IMR-90 (cell line): ENCODE measurements around the gene CENPT. TPM values are rescaled to one million over a fixed set of nuclear protein-coding genes. Genes with fewer than 3 reads are reported as not detected.

ENCODE experiments used
- ATAC-seq: fragments of 200-7000 bp; cut with Tn5 transposase; 2 replicates; pipeline ENCODE4 v1.9.1; 2020; ENCODE audit warnings: low read depth, mild to moderate bottlenecking, moderate library complexity
- BruUV-seq: library from RNA; stranded (reverse); fragments of 400-500 nt; replicated peaks from 2 replicates; lab custom pipeline; 2021; lab: Mats Ljungman, UMichigan
- CTCF ChIA-PET: fragments of 300-600 bp; formaldehyde crosslinking; extraction: SDS; loops from one replicate; lab custom pipeline; 2021; ENCODE audit warnings: antibody characterized with exemption; lab: Yijun Ruan, JAX
- POLR2A ChIA-PET: fragments of 300-600 bp; sonication (Branson Sonifier 250); formaldehyde crosslinking; loops from one replicate; lab custom pipeline; 2022; ENCODE audit warnings: antibody characterized with exemption; ENCODE audit not compliant: unreplicated experiment; lab: Charles Lee
- DNase-seq: peaks from one replicate; pipeline ENCODE4 v3.0.0; 2013
- H2AFZ ChIP-seq: replicated peaks from 2 replicates; pipeline ENCODE3; 2013; ENCODE audit warnings: low read length, mild to moderate bottlenecking; ENCODE audit not compliant: poor library complexity
- H2AK5ac ChIP-seq: 2 replicates; pipeline ENCODE4 v1.6.1; 2013; ENCODE audit warnings: low read depth, low read length, inconsistent platforms
- H2AK9ac ChIP-seq: replicated peaks from 2 replicates; pipeline ENCODE3; 2013; ENCODE audit warnings: mild to moderate bottlenecking, low read depth, low read length, moderate library complexity; ENCODE audit not compliant: poor library complexity
- H2BK120ac ChIP-seq: 2 replicates; pipeline ENCODE4 v1.6.1; 2013; ENCODE audit warnings: low read depth, low read length, inconsistent platforms
- H2BK15ac ChIP-seq: 3 replicates; pipeline ENCODE4 v1.6.1; 2013; ENCODE audit warnings: low read depth, low read length, inconsistent platforms
- H2BK20ac ChIP-seq: 2 replicates; pipeline ENCODE4 v1.6.1; 2013; ENCODE audit warnings: low read depth, mild to moderate bottlenecking, inconsistent platforms, low read length, moderate library complexity
- H2BK5ac ChIP-seq: 2 replicates; pipeline ENCODE4 v1.6.1; 2013; ENCODE audit warnings: mild to moderate bottlenecking, low read depth, low read length, inconsistent platforms; ENCODE audit not compliant: poor library complexity, severe bottlenecking
- H3K14ac ChIP-seq: replicated peaks from 2 replicates; pipeline ENCODE4 v1.6.1; 2013; ENCODE audit warnings: low read depth, low read length, inconsistent platforms
- H3K18ac ChIP-seq: 2 replicates; pipeline ENCODE4 v1.6.1; 2013; ENCODE audit warnings: low read depth, low read length, control low read depth
- H3K23ac ChIP-seq: 2 replicates; pipeline ENCODE4 v1.6.1; 2013; ENCODE audit warnings: low read depth, low read length, inconsistent platforms
- H3K27ac ChIP-seq: 2 replicates; pipeline ENCODE4 v1.5.1; 2013; ENCODE audit warnings: mild to moderate bottlenecking, control low read depth, low read length; ENCODE audit not compliant: insufficient read depth
- H3K27me3 ChIP-seq: 2 replicates; pipeline ENCODE4 v1.6.1; 2013; ENCODE audit warnings: low read length; ENCODE audit not compliant: control insufficient read depth, insufficient read depth
- H3K36me3 ChIP-seq: 2 replicates; pipeline ENCODE4 v1.6.1; 2013; ENCODE audit warnings: low read length, mixed read lengths; ENCODE audit not compliant: control insufficient read depth, insufficient read depth
- H3K4ac ChIP-seq: 2 replicates; pipeline ENCODE4 v1.6.1; 2013; ENCODE audit warnings: low read depth, low read length, inconsistent platforms
- H3K4me1 ChIP-seq: 2 replicates; pipeline ENCODE4 v1.6.1; 2013; ENCODE audit warnings: low read length, mixed read lengths; ENCODE audit not compliant: control insufficient read depth, insufficient read depth
- H3K4me2 ChIP-seq: 2 replicates; pipeline ENCODE4 v1.6.1; 2013; ENCODE audit warnings: low read depth, mild to moderate bottlenecking, control low read depth, low read length, moderate library complexity
- H3K4me3 ChIP-seq: 2 replicates; pipeline ENCODE4 v1.5.1; 2013; ENCODE audit warnings: low read depth, mild to moderate bottlenecking, control low read depth, low read length, moderate library complexity; ENCODE audit not compliant: insufficient read depth
- H3K56ac ChIP-seq: 2 replicates; pipeline ENCODE4 v1.6.1; 2013; ENCODE audit warnings: low read length, inconsistent platforms; ENCODE audit not compliant: insufficient read depth; ENCODE audit errors: extremely low read depth
- H3K79me1 ChIP-seq, 2 experiments: 2 replicates each; pipeline ENCODE4 v1.6.1; 2013; ENCODE audit warnings: low read length in 2 of 2, inconsistent platforms in 1 of 2, low read depth in 1 of 2
- H3K9ac ChIP-seq: 2 replicates; pipeline ENCODE4 v1.6.1; 2013; ENCODE audit warnings: low read depth, low read length, control low read depth
- H3K9me1 ChIP-seq: 2 replicates; pipeline ENCODE4 v1.6.1; 2013; ENCODE audit warnings: low read length, inconsistent platforms; ENCODE audit not compliant: insufficient read depth
- H3K9me3 ChIP-seq: 2 replicates; pipeline ENCODE4 v1.6.1; 2013; ENCODE audit warnings: low read length; ENCODE audit not compliant: control insufficient read depth, insufficient read depth
- H4K20me1 ChIP-seq: 2 replicates; pipeline ENCODE4 v1.6.1; 2013; ENCODE audit warnings: low read length, inconsistent platforms; ENCODE audit not compliant: insufficient read depth
- H4K5ac ChIP-seq: 2 replicates; pipeline ENCODE4 v1.6.1; 2013; ENCODE audit warnings: mild to moderate bottlenecking, low read depth, low read length, control low read depth
- H4K8ac ChIP-seq, 2 experiments: 2 replicates each; pipeline ENCODE4 v1.6.1; 2013; ENCODE audit warnings: low read depth in 2 of 2, low read length in 2 of 2, control low read depth in 1 of 2, inconsistent platforms in 1 of 2
- H4K91ac ChIP-seq: 2 replicates; pipeline ENCODE4 v1.6.1; 2013; ENCODE audit warnings: low read depth, low read length, inconsistent platforms; ENCODE audit not compliant: insufficient read depth
- BHLHE40 ChIP-seq: fragments of 150-350 bp; IDR thresholded peaks from 2 replicates; pipeline ENCODE4 v1.6.1; 2016; ENCODE audit warnings: mild to moderate bottlenecking, low read depth, low read length
- CEBPB ChIP-seq: IDR thresholded peaks from 2 replicates; pipeline ENCODE4 v1.6.1; 2012; ENCODE audit warnings: low read depth, low read length, improper control_type of control experiment
- CHD1 ChIP-seq: IDR thresholded peaks from 2 replicates; pipeline ENCODE4 v1.6.1; 2012; ENCODE audit warnings: low read depth, low read length, improper control_type of control experiment
- CTCF ChIP-seq: conservative IDR thresholded peaks from 2 replicates; pipeline ENCODE4 v1.5.1; 2012; ENCODE audit warnings: mild to moderate bottlenecking, low read depth, low read length, improper control_type of control experiment
- ELK1 ChIP-seq: fragments of 150-350 bp; IDR thresholded peaks from 2 replicates; pipeline ENCODE4 v1.6.1; 2016; ENCODE audit warnings: low read depth, mild to moderate bottlenecking, low read length, moderate library complexity, borderline replicate concordance
- FOS ChIP-seq: fragments of 150-350 bp; IDR thresholded peaks from 2 replicates; pipeline ENCODE4 v1.6.1; 2016; ENCODE audit warnings: low read depth, low read length
- MAFK ChIP-seq: IDR thresholded peaks from 2 replicates; pipeline ENCODE4 v1.6.1; 2012; ENCODE audit warnings: low read depth, low read length, improper control_type of control experiment
- MAZ ChIP-seq: IDR thresholded peaks from 2 replicates; pipeline ENCODE4 v1.6.1; 2012; ENCODE audit warnings: low read depth, mild to moderate bottlenecking, low read length, improper control_type of control experiment, moderate library complexity, borderline replicate concordance
- NFE2L2 ChIP-seq: fragments of 150-350 bp; IDR thresholded peaks from 2 replicates; pipeline ENCODE4 v1.6.1; 2016; ENCODE audit warnings: low read depth, mild to moderate bottlenecking, low read length
- POLR2A ChIP-seq: IDR thresholded peaks from 2 replicates; pipeline ENCODE4 v1.6.1; 2012; ENCODE audit warnings: mild to moderate bottlenecking, low read depth, low read length
- RCOR1 ChIP-seq: IDR thresholded peaks from 2 replicates; pipeline ENCODE4 v1.6.1; 2012; ENCODE audit warnings: mild to moderate bottlenecking, low read length, improper control_type of control experiment; ENCODE audit not compliant: insufficient replicate concordance
- RFX5 ChIP-seq: IDR thresholded peaks from 2 replicates; pipeline ENCODE4 v1.8.0; 2012; ENCODE audit warnings: low read depth, mild to moderate bottlenecking, low read length, moderate library complexity
- SMC3 ChIP-seq: fragments of 150-350 bp; IDR thresholded peaks from 2 replicates; pipeline ENCODE4 v1.6.1; 2016; ENCODE audit warnings: low read depth, mild to moderate bottlenecking, antibody characterized with exemption, low read length, moderate library complexity
- USF2 ChIP-seq: fragments of 150-350 bp; IDR thresholded peaks from 2 replicates; pipeline ENCODE4 v1.6.1; 2017; ENCODE audit warnings: mild to moderate bottlenecking, antibody characterized with exemption, low read length, low read depth
- WGBS, 2 experiments: methylation state at CpG; one replicate each; pipeline versions ENCODE4 v1.1.5 to v1.1.7; 2013; ENCODE audit warnings: missing lambda C conversion rate in 2 of 2; ENCODE audit not compliant: insufficient read length in 1 of 2; ENCODE audit errors: extremely low coverage in 2 of 2; 5-methylcytosine and 5-hydroxymethylcytosine counted together
- dilution Hi-C: fragments of 300-500 bp; cut with HindIII; formaldehyde crosslinking; loops from one replicate; pipeline ENCODE4 v1.14.3; 2018; ENCODE audit warnings: low sequenced_read_pairs; ENCODE audit not compliant: unreplicated experiment
- in situ Hi-C: fragments of 300-500 bp; cut with MboI; formaldehyde crosslinking; loops from 3 replicates; pipeline ENCODE4 v1.14.3; 2019; ENCODE audit warnings: low sequenced_read_pairs, inconsistent platforms, mixed read lengths
- intact Hi-C: fragments of 100-400 bp; cut with micrococcal nuclease; formaldehyde crosslinking; loops from 2 replicates; pipeline ENCODE4 v1.10.0; 2022
- polyA plus RNA-seq, 3 experiments: library from polyadenylated mRNA; depleted of rRNA; stranded (reverse); fragments of >200 nt; gene quantifications; 2 replicates each; pipeline ENCODE4 v1.2.3, GENCODE V29; 2012; ENCODE audit warnings: low replicate concordance in 1 of 3
- total RNA-seq: library from RNA; depleted of rRNA; stranded (reverse); fragments of >200 nt; gene quantifications from 2 replicates; pipeline ENCODE4 v1.2.3, GENCODE V29; 2012

CENPT gene
- total and polyA plus RNA-seq, 2 of the 4 experiments (the other 2 are of a cell fraction), result 33.3 to 83.1 TPM

GRCh38 chr16:67833030-67833414, 14.5 kb downstream of the CENPT start (continued):
- TF ChIP-seq CTCF, result no peak

- H2BK5ac ChIP-seq, result no peak overlapping the region
- H3K23ac ChIP-seq, result no peak overlapping the region
- H3K14ac ChIP-seq, result no peak overlapping the region
- peaks cover 7% of the 10 kb centered on the region for H3K9me1 ChIP-seq
- H3K4me3 ChIP-seq, result no peak overlapping the region
- DNase-seq, result no peak
- H3K27me3 ChIP-seq, result no peaks in the 10 kb centered on the region
- H3K27ac ChIP-seq, result no peak overlapping the region
- TF ChIP-seq MAFK (no peak), NFE2L2 (no peak), FOS (no peak), SMC3 (no peak), ELK1 (no peak), CHD1 (no peak), BHLHE40 (no peak), CEBPB (no peak), MAZ (no peak), RFX5 (no peak), RCOR1 (no peak), USF2 (no peak), POLR2A (no peak)
- H2AFZ ChIP-seq, result no peak overlapping the region
- no peak overlapping the region for H3K9ac ChIP-seq
- CTCF ChIA-PET, result interaction anchor here (1.5 kb wide), 1 partner anchor 12 kb away, joined by 7 read pairs; no protein-coding TSS in a partner anchor
- H3K79me1 ChIP-seq, result peaks cover 6 to 33% of the 10 kb centered on the region in 2 experiments; a peak in 3 of 4 replicates
- peaks cover 55% of the 10 kb centered on the region for H3K36me3 ChIP-seq
- no peak overlapping the region for H2BK120ac ChIP-seq
- dilution Hi-C loops, result no loop called here
- no peaks in the 10 kb centered on the region for H3K9me3 ChIP-seq
- H3K4me2 ChIP-seq, result no peak overlapping the region
- no peak overlapping the region for H4K8ac ChIP-seq
- WGBS, 2 experiments, result no CpG with 5 or more reads among the region's 4 CpGs
- H3K4me1 ChIP-seq, result peaks cover 2% of the 10 kb centered on the region
- no peak overlapping the region for H4K91ac ChIP-seq
- no peaks in the 10 kb centered on the region for H4K20me1 ChIP-seq
- BruUV-seq, result no TSS peak
- POLR2A ChIA-PET, result no interaction called here
- H3K4ac ChIP-seq, result no peak overlapping the region
- no peak overlapping the region for H4K5ac ChIP-seq
- H3K18ac ChIP-seq, result no peak overlapping the region
- no peak overlapping the region for H2BK15ac ChIP-seq
- ATAC-seq, result no peak
- no peak overlapping the region for H3K56ac ChIP-seq
- no peak overlapping the region for H2AK9ac ChIP-seq
- H2AK5ac ChIP-seq, result no peak overlapping the region
- intact Hi-C loops, result no loop called here
- no peak overlapping the region for H2BK20ac ChIP-seq
- in situ Hi-C loops, result no loop called here
Observed at GRCh38 chr16:67828651-67829050, 18.8 kb downstream of the CENPT start.
